H1 (cell line): ENCODE measurements around the gene TAF13. TPM values are rescaled to one million over a fixed set of nuclear protein-coding genes. Genes with fewer than 3 reads are reported as not detected.

Experiments
- KDM1A ChIP-seq: fragments of 200-600, 300-600 bp; sonication (generic); IDR thresholded peaks from 2 replicates; pipeline ENCODE4 v1.7.1; 2016; ENCODE audit warnings: mild to moderate bottlenecking, low read length, borderline replicate concordance
- KDM4A ChIP-seq: IDR thresholded peaks from one replicate; pipeline ENCODE4 v1.7.1; 2012; ENCODE audit warnings: low read depth, mild to moderate bottlenecking, moderate library complexity, low read length, inconsistent platforms; ENCODE audit not compliant: severe bottlenecking
- PHF8 ChIP-seq: fragments of 200-600 bp; sonication (generic); conservative IDR thresholded peaks from 2 replicates; pipeline ENCODE4 v1.7.1; 2012; ENCODE audit warnings: low read depth, mild to moderate bottlenecking, inconsistent platforms, low read length, moderate library complexity
- SAP30 ChIP-seq: fragments of 300-600 bp; sonication (generic); IDR thresholded peaks from 2 replicates; pipeline ENCODE4 v1.7.1; 2012; ENCODE audit warnings: low read length, moderate library complexity, mild to moderate bottlenecking, inconsistent platforms; ENCODE audit not compliant: insufficient read depth, insufficient replicate concordance
- SP4 ChIP-seq: IDR thresholded peaks from 2 replicates; pipeline ENCODE4 v1.6.1; 2012; ENCODE audit warnings: low read length, inconsistent platforms
- ZNF274 ChIP-seq: IDR thresholded peaks from 2 replicates; pipeline ENCODE4 v1.7.0; 2012; ENCODE audit warnings: low read length, borderline replicate concordance; ENCODE audit errors: extremely low read depth
- polyA plus RNA-seq, 7 experiments: library from polyadenylated mRNA; depleted of rRNA in 3 of 7; stranded (reverse) in 5 of 7; unstranded in 2 of 7; fragments of >200 nt in 5 of 7; fragments of 200-250 nt in 2 of 7; gene quantifications; 1 replicate in 5 of 7; 2 replicates in 1 of 7; 4 replicates in 1 of 7; pipeline versions ENCODE4 v1.2.1 to v1.2.3, GENCODE V29; 2011 to 2013; ENCODE audit warnings: missing spikeins in 2 of 7, mixed read lengths in 2 of 7
- total RNA-seq: library from RNA; stranded (reverse); fragmentation: NEBNext Ultra II Directional; extraction: Animal tissue kit (Norgen Biotek cat#: 25700); gene quantifications from 2 replicates; pipeline ENCODE4 v1.2.1, GENCODE V29; 2021

TAF13 gene
- total and polyA plus RNA-seq, 2 of the 8 experiments (the other 6 are each of a cell fraction or from before 2014, with no cell fraction given), result 13.1 to 41.7 TPM

DNA sequence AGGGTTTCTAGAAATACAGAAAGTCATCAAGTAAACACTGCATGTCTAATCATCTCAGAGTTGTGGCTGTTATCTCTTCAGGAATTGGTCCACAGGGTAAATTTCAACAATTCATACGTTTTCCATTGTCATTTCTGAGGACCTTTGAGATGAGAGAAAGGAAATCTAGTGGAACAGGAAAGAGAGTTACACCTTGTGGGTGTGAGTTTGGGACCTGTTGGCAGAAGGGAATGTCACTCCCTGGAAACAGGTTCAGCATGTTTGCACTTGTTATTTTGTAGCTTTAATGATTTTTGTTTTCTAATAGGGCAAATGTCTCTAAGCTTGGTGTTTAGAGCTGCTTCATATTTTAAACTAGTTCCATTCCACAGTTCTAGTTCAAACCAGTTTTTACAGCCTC is 20.3 kb upstream of the TAF13 start (continued):
- no peak for TF ChIP-seq SAP30
- TF ChIP-seq ZNF274, result no peak
- no peak for TF ChIP-seq KDM1A
- TF ChIP-seq PHF8, result no peak
- TF ChIP-seq KDM4A, result no peak
- TF ChIP-seq SP4, result no peak
